HG02943 (cell line): Measurements from ENCODE around the gene S100A10.

ENCODE experiments used
- ATAC-seq: cut with Tn5 transposase; IDR thresholded peaks from one replicate; pipeline ENCODE4 v1.9.1; 2021; ENCODE audit warnings: mild to moderate bottlenecking, low read depth, moderate library complexity; ENCODE audit not compliant: unreplicated experiment

Gene S100A10

GRCh38 chr1:151989211-151989862 is 4.3 kb downstream of the S100A10 start:
- no peak for ATAC-seq

GRCh38 chr1:151988405-151988923 is 5.2 kb downstream of the S100A10 start:
- no peak for ATAC-seq

- ATAC-seq: no peak
Measured at GRCh38 chr1:151986501-151987190, 7.0 kb downstream of the S100A10 start.

GRCh38 chr1:151985768-151986167 is 7.9 kb downstream of the S100A10 start:
- no peak for ATAC-seq

- ATAC-seq: no peak
Measured at GRCh38 chr1:151985270-151985669, 8.4 kb downstream of the S100A10 start.

- ATAC-seq: peak; percentile 57
Measured at GRCh38 chr1:151984313-151984956, 9.2 kb downstream of the S100A10 start.

- ATAC-seq: no peak
Measured at GRCh38 chr1:151982300-151983005, 11.2 kb downstream of the S100A10 start.

- no peak for ATAC-seq
Measured at GRCh38 chr1:151981178-151981525, 12.5 kb downstream of the S100A10 start.

GRCh38 chr1:151980287-151981177 is 13.1 kb downstream of the S100A10 start:
- ATAC-seq: no peak

- no peak for ATAC-seq
Measured at GRCh38 chr1:151978922-151979321, 14.7 kb downstream of the S100A10 start.

- ATAC-seq: no peak
Measured at GRCh38 chr1:151977662-151978230, 15.9 kb downstream of the S100A10 start.

- no peak for ATAC-seq
Measured at GRCh38 chr1:151976858-151977257, 16.8 kb downstream of the S100A10 start.

- ATAC-seq: no peak
Measured at GRCh38 chr1:151976015-151976343, 17.7 kb downstream of the S100A10 start.

- ATAC-seq: no peak
Measured at GRCh38 chr1:151975311-151976014, 18.2 kb downstream of the S100A10 start.

GRCh38 chr1:151972542-151973248 is 21.0 kb downstream of the S100A10 start:
- no peak for ATAC-seq

GRCh38 chr1:151970626-151971025 is 23.0 kb downstream of the S100A10 start:
- ATAC-seq: no peak

GRCh38 chr1:151970128-151970527 is 23.5 kb downstream of the S100A10 start:
- ATAC-seq: no peak

GRCh38 chr1:151968791-151969399 is 24.8 kb downstream of the S100A10 start:
- no peak for ATAC-seq
